GM12878 (cell line): ENCODE data around the gene TIMP2. TPM values are rescaled to one million over a fixed set of nuclear protein-coding genes. Genes with fewer than 3 reads are reported as not detected.

Experiments
- ATAC-seq: fragments of 200-7000 bp; cut with Tn5 transposase; 3 replicates; pipeline ENCODE4 v1.9.1; 2020; ENCODE audit warnings: mild to moderate bottlenecking, moderate library complexity
- BruUV-seq: library from RNA; stranded (reverse); fragments of 400-500 nt; replicated peaks from 2 replicates; lab custom pipeline; 2021; lab: Mats Ljungman, UMichigan
- CTCF ChIA-PET: fragments of 300-600 bp; sonication (Branson Sonifier 250); formaldehyde crosslinking; extraction: SDS; loops from one replicate; lab custom pipeline; 2021; ENCODE audit warnings: inconsistent platforms; lab: Yijun Ruan, JAX
- POLR2A ChIA-PET: fragments of 350-600 bp; formaldehyde crosslinking; extraction: SDS; loops from one replicate; lab custom pipeline; 2021; ENCODE audit warnings: inconsistent platforms; lab: Charles Lee
- RAD21 ChIA-PET: fragments of 300-600 bp; sonication (Branson Sonifier 250); formaldehyde crosslinking; loops from one replicate; lab custom pipeline; 2023; ENCODE audit warnings: antibody characterized with exemption; ENCODE audit not compliant: unreplicated experiment; lab: Charles Lee
- SMC1A ChIA-PET: fragments of 300-600 bp; sonication (Branson Sonifier 250); formaldehyde crosslinking; loops from one replicate; lab custom pipeline; 2023; ENCODE audit not compliant: unreplicated experiment, uncharacterized antibody; lab: Charles Lee
- DNase-seq: peaks from one replicate; pipeline ENCODE4 v3.0.0-alpha.2; 2011; ENCODE audit warnings: low read depth, low spot score
- FAIRE-seq: peaks from 3 replicates; lab custom pipeline; 2011; peaks lifted over from hg19 to GRCh38; lab: Jason Lieb, UNC
- H2AFZ ChIP-seq: 2 replicates; pipeline ENCODE4 v1.6.0; 2011; ENCODE audit warnings: low read depth, low read length, control low read depth; ENCODE audit not compliant: control insufficient read depth
- H3K27ac ChIP-seq: 2 replicates; pipeline ENCODE4 v1.5.1; 2011; ENCODE audit warnings: control low read depth; ENCODE audit not compliant: control insufficient read depth, insufficient read depth
- H3K27me3 ChIP-seq, 2 experiments: replicated peaks in 1 of 2; 2 replicates each; pipeline versions ENCODE4 v1.6.0 to v1.6.1; 2011; ENCODE audit warnings: low read length in 1 of 2; ENCODE audit not compliant: control insufficient read depth in 2 of 2, insufficient read depth in 2 of 2
- H3K36me3 ChIP-seq, 2 experiments: 2 replicates each; pipeline ENCODE4 v1.5.1; 2011; ENCODE audit warnings: low read length in 1 of 2; ENCODE audit not compliant: control insufficient read depth in 2 of 2, insufficient read depth in 2 of 2
- H3K4me1 ChIP-seq: 2 replicates; pipeline ENCODE4 v1.6.1; 2011; ENCODE audit warnings: mild to moderate bottlenecking, low read length, moderate library complexity, mixed read lengths; ENCODE audit not compliant: control insufficient read depth, insufficient read depth
- H3K4me2 ChIP-seq: 2 replicates; pipeline ENCODE4 v1.6.0; 2011; ENCODE audit warnings: control low read depth; ENCODE audit not compliant: control insufficient read depth, insufficient read depth
- H3K4me3 ChIP-seq: fragments of 200-600 bp; sonication (generic); 2 replicates; pipeline ENCODE4 v1.5.1; 2016
- H3K79me2 ChIP-seq: 2 replicates; pipeline ENCODE4 v1.6.0; 2011; ENCODE audit warnings: low read length; ENCODE audit not compliant: control insufficient read depth, insufficient read depth
- H3K9ac ChIP-seq: 2 replicates; pipeline ENCODE4 v1.8.0; 2011; ENCODE audit warnings: low read length, control low read depth, mixed read lengths; ENCODE audit not compliant: control insufficient read depth, insufficient read depth
- H3K9me3 ChIP-seq: replicated peaks from 3 replicates; pipeline ENCODE4 v1.5.1; 2011; ENCODE audit warnings: mild to moderate bottlenecking, low read length; ENCODE audit not compliant: control insufficient read depth, insufficient read depth
- H4K20me1 ChIP-seq: 2 replicates; pipeline ENCODE4 v1.6.0; 2011; ENCODE audit not compliant: control insufficient read depth, insufficient read depth
- ATF2 ChIP-seq: IDR thresholded peaks from 2 replicates; pipeline ENCODE4 v1.6.1; 2012; ENCODE audit warnings: low read length, inconsistent platforms
- CHD2 ChIP-seq: IDR thresholded peaks from 2 replicates; pipeline ENCODE4 v1.6.1; 2011; ENCODE audit warnings: low read depth, low read length, improper control_type of control experiment, borderline replicate concordance
- EZH2 ChIP-seq: IDR thresholded peaks from 2 replicates; pipeline ENCODE4 v1.6.1; 2012; ENCODE audit warnings: low read depth, mild to moderate bottlenecking, control low read depth, inconsistent platforms, low read length, borderline replicate concordance; ENCODE audit not compliant: control insufficient read depth
- LARP7 ChIP-seq: fragments of 450-650 bp; IDR thresholded peaks from 2 replicates; pipeline ENCODE4 v1.6.1; 2017; ENCODE audit warnings: mild to moderate bottlenecking
- NR2F1 ChIP-seq: fragments of 450-650 bp; conservative IDR thresholded peaks from 2 replicates; pipeline ENCODE4 v1.6.1; 2017; ENCODE audit warnings: mild to moderate bottlenecking
- TBL1XR1 ChIP-seq: IDR thresholded peaks from 2 replicates; pipeline ENCODE4 v1.6.1; 2012; ENCODE audit warnings: low read depth, low read length, improper control_type of control experiment
- YY1 ChIP-seq: IDR thresholded peaks from 2 replicates; pipeline ENCODE4 v1.6.1; 2011; ENCODE audit warnings: low read depth, mild to moderate bottlenecking, low read length
- WGBS: methylation state at CpG from one replicate; pipeline ENCODE4 v1.1.6; 2016; ENCODE audit warnings: low lambda C conversion rate; ENCODE audit not compliant: insufficient replicate concordance, insufficient coverage; ENCODE audit errors: missing lambda C conversion rate; 5-methylcytosine and 5-hydroxymethylcytosine counted together
- in situ Hi-C: fragments of 300-500 bp; cut with MboI; formaldehyde crosslinking; loops from 9 replicates; pipeline ENCODE4 v1.14.3; 2018; ENCODE audit warnings: mixed read lengths
- intact Hi-C: fragments of 100-400 bp; cut with micrococcal nuclease; formaldehyde crosslinking; loops from one replicate; pipeline ENCODE4 v1.14.2; 2022; ENCODE audit not compliant: unreplicated experiment
- polyA plus RNA-seq, 11 experiments: library from polyadenylated mRNA; depleted of rRNA in 4 of 11; unstranded in 6 of 11; stranded (reverse) in 5 of 11; fragments of >200 nt; fragmentation: Nextera tagmentation in 4 of 11; fragmentation: Illumina TruSeq in 1 of 11; extraction: Ambion mirVana in 4 of 11; extraction: Trizol in 1 of 11; gene quantifications; 1 replicate in 1 of 11; 2 replicates in 10 of 11; pipeline versions ENCODE4 v1.2.1 to v1.2.3, GENCODE V29; 2011 to 2016; ENCODE audit warnings: inconsistent platforms in 2 of 11, missing spikeins in 2 of 11, low read depth in 1 of 11
- total RNA-seq, 4 experiments: library from RNA; depleted of rRNA in 3 of 4; stranded (reverse); fragments of >200 nt in 3 of 4; fragmentation: Illumina TruSeq in 1 of 4; extraction: Trizol in 1 of 4; gene quantifications; 2 replicates each; pipeline versions ENCODE4 v1.2.1 to v1.2.3, GENCODE V29; 2013 to 2021

The TIMP2 gene
- total and polyA plus RNA-seq, 10 of the 15 experiments (the other 5 are each of a cell fraction or from before 2014, with no cell fraction given), result 0.03 to 0.41 (median 0.04) TPM; not detected in 7

- TF ChIP-seq TBL1XR1 (no peak), YY1 (no peak)
- TF ChIP-seq, all 136 proteins: peak for 0
Measured at GRCh38 chr17:78805301-78805700, 119.9 kb downstream of the TIMP2 start (continued).

- no TSS peak for BruUV-seq
- Histone ChIP-seq H3K36me3 (peaks cover 33 to 43% of the 10 kb centered on the region in 2 experiments), H4K20me1 (no peaks in the 10 kb centered on the region), H3K27ac (no peak overlapping the region), H3K79me2 (no peaks in the 10 kb centered on the region), H3K4me3 (no peak overlapping the region), H2AFZ (no peak overlapping the region), H3K27me3 (no peaks in the 10 kb centered on the region), H3K9me3 (no peaks in the 10 kb centered on the region), H3K9ac (no peak overlapping the region), H3K4me2 (no peak overlapping the region), H3K4me1 (no peaks in the 10 kb centered on the region)
- 47% methylated on average over 11 of the region's 11 CpGs for WGBS
- FAIRE-seq, result no peak
- DNase-seq, result no peak
- no peak for ATAC-seq
- in situ Hi-C loops, result no loop called here
- SMC1A ChIA-PET, result interaction anchor here (1.4 kb wide), 1 partner anchor 98 kb away, joined by 3 read pairs; no protein-coding TSS in a partner anchor
- RAD21 ChIA-PET, result interaction anchor here (0.6 kb wide), 1 partner anchor 30 kb away, joined by 3 read pairs; no protein-coding TSS in a partner anchor
- intact Hi-C loops, result no loop called here
- CTCF ChIA-PET, result interaction anchor here (0.6 to 1.0 kb wide), 2 partner anchors 20 to 345 kb away, joined by 3 read pairs; no protein-coding TSS in a partner anchor
- POLR2A ChIA-PET, result interaction anchor here (0.7 kb wide), 2 partner anchors 89 to 436 kb away, joined by 3 to 4 read pairs; no protein-coding TSS in a partner anchor
- TF ChIP-seq LARP7 (no peak), ATF2 (no peak), EZH2 (no peak), YY1 (no peak), CHD2 (no peak), NR2F1 (no peak), TBL1XR1 (no peak)
Measured at GRCh38 chr17:78804777-78805176, 120.4 kb downstream of the TIMP2 start.
